Activated gamma-delta T cell treated with anti-CD3 and anti-CD28 coated beads, Interleukin-2, amount 50 U/mL, for 16 hours (primary cell): ENCODE measurements around the gene PI4KB.

Experiments
- DNase-seq: peaks from one replicate; pipeline ENCODE4 v3.0.0-alpha.2; 2020; ENCODE audit warnings: low read depth

PI4KB gene

GRCh38 chr1:151346082-151346768 is 19.0 kb upstream of the PI4KB start:
- DNase-seq: no peak

- no peak for DNase-seq
Observed at GRCh38 chr1:151344291-151344690, 17.1 kb upstream of the PI4KB start.

- DNase-seq: no peak
Observed at GRCh38 chr1:151343587-151343986, 16.4 kb upstream of the PI4KB start.

- DNase-seq: no peak
Observed at GRCh38 chr1:151342569-151342968, 15.4 kb upstream of the PI4KB start.

GRCh38 chr1:151342021-151342420 is 14.8 kb upstream of the PI4KB start:
- no peak for DNase-seq

- DNase-seq: peak; percentile 32
Observed at GRCh38 chr1:151340870-151341754, 13.9 kb upstream of the PI4KB start.

GRCh38 chr1:151336556-151336955 is 9.3 kb upstream of the PI4KB start:
- no peak for DNase-seq

GRCh38 chr1:151334822-151335221 is 7.6 kb upstream of the PI4KB start:
- no peak for DNase-seq

- DNase-seq: no peak
Observed at GRCh38 chr1:151327903-151328674, 873 bp upstream of the PI4KB start.

GRCh38 chr1:151326619-151327222 is 495 bp downstream of the PI4KB start:
- DNase-seq: peak; percentile 32

- no peak for DNase-seq
Observed at GRCh38 chr1:151325646-151326429, 1.4 kb downstream of the PI4KB start.

- no peak for DNase-seq
Observed at GRCh38 chr1:151325231-151325630, 2.0 kb downstream of the PI4KB start.

GRCh38 chr1:151324390-151324930 is 2.8 kb downstream of the PI4KB start:
- no peak for DNase-seq

GRCh38 chr1:151318975-151319374 is 8.2 kb downstream of the PI4KB start:
- DNase-seq: no peak

- no peak for DNase-seq
Observed at GRCh38 chr1:151315565-151316235, 11.5 kb downstream of the PI4KB start.

- no peak for DNase-seq
Observed at GRCh38 chr1:151314137-151314875, 12.9 kb downstream of the PI4KB start.

- no peak for DNase-seq
Observed at GRCh38 chr1:151313501-151313900, 13.7 kb downstream of the PI4KB start.

- no peak for DNase-seq
Observed at GRCh38 chr1:151312826-151313225, 14.4 kb downstream of the PI4KB start.

- no peak for DNase-seq
Observed at GRCh38 chr1:151312411-151312810, 14.8 kb downstream of the PI4KB start.
